Tibial artery (tissue), 4 donors: ENCODE results near the gene TMEM240.

ENCODE experiments used
- DNase-seq, 2 donors: peaks; one replicate each; pipeline ENCODE4 v3.0.0-alpha.2; 2019
- H3K27ac ChIP-seq, 2 donors: fragments of 200-600 bp; sonication (generic) in 1 of 2; 1 replicate in 1 of 2; 2 replicates in 1 of 2; pipeline ENCODE4 v1.5.1; 2018 to 2019; ENCODE audit warnings: mild to moderate bottlenecking in 1 of 2
- H3K27me3 ChIP-seq, 2 donors: fragments of 200-600 bp; sonication (generic) in 1 of 2; one replicate each; pipeline versions ENCODE4 v1.5.1 to v1.6.0; 2016 to 2019
- H3K36me3 ChIP-seq, 3 donors: fragments of 200-600 bp; sonication (generic) in 2 of 3; one replicate each; pipeline ENCODE4 v1.5.1; 2016 to 2019; ENCODE audit warnings: mild to moderate bottlenecking in 2 of 3
- H3K4me1 ChIP-seq, 4 donors: fragments of 200-600 bp; sonication (generic) in 2 of 4; 1 replicate in 3 of 4; 2 replicates in 1 of 4; pipeline ENCODE4 v1.5.1; 2016 to 2019
- H3K4me3 ChIP-seq, 2 donors: fragments of 200-600 bp; sonication (generic) in 1 of 2; 1 replicate in 1 of 2; 2 replicates in 1 of 2; pipeline ENCODE4 v1.5.1; 2018 to 2019; ENCODE audit warnings: mild to moderate bottlenecking in 2 of 2
- H3K9me3 ChIP-seq, 3 donors: fragments of 200-600 bp; sonication (generic) in 1 of 3; one replicate each; pipeline ENCODE4 v1.5.1; 2016 to 2019
- intact Hi-C: fragments of 100-400 bp; cut with DNase I; formaldehyde crosslinking; loops from one replicate; pipeline ENCODE4 v1.15.0; 2023; ENCODE audit warnings: low total_unique reads
- TF ChIP-seq, protein P1 (sequence below), 2 experiments: fragments of 200-600 bp in 1 of 2; fragments of 450-650 bp in 1 of 2; IDR thresholded peaks; one replicate each; pipeline ENCODE4 v1.5.1; 2017 to 2019; ENCODE audit warnings: antibody characterized with exemption in 2 of 2, mild to moderate bottlenecking in 1 of 2, moderate library complexity in 1 of 2

The TMEM240 gene

DNA sequence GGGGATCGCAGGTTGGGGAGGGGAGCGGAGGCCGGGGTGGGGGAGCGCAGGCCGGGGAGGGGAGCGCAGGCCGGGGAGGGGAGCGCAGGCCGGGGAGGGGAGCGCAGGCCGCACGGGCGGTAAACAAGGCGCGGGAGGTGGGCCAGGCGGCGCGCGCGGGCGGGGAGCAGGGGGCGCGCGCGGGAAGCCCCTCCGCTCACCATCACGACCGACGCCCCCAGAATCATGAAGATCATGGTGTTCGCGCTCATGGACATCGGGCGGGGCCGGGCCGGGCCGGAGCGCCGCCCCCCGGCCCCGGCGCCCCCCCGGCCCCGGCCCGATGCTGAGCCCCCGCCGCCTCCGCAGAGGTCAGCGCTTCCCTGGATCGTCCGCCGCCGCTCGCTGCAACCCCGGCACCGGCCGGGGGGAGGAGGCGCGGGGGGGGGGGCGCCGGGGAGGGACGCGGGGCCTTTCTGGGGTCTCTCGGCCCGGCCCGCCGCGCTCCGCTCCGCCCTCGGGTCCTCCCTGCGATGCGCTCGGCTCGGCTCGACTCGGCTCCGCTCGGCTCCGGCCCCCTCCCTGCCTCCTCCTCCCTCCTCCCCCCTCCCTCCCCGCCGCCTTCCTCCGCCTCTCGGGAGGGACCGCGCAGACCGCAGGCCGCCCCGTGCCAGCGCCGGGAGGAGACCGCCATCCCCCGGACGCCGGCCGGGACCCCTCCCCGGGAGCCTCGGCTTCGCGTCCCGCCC is at the start of gene TMEM240:
Gene TMEM240 (minus strand): TSS at position 535 of the 728 bp plus-strand sequence. CDS start 278 bp downstream, at position 257.
- intact Hi-C loops, result no loop called here
- H3K4me3 ChIP-seq, result peak within 1 kb of the TSS; percentile 62 to 77
- TF ChIP-seq, protein P1, sequence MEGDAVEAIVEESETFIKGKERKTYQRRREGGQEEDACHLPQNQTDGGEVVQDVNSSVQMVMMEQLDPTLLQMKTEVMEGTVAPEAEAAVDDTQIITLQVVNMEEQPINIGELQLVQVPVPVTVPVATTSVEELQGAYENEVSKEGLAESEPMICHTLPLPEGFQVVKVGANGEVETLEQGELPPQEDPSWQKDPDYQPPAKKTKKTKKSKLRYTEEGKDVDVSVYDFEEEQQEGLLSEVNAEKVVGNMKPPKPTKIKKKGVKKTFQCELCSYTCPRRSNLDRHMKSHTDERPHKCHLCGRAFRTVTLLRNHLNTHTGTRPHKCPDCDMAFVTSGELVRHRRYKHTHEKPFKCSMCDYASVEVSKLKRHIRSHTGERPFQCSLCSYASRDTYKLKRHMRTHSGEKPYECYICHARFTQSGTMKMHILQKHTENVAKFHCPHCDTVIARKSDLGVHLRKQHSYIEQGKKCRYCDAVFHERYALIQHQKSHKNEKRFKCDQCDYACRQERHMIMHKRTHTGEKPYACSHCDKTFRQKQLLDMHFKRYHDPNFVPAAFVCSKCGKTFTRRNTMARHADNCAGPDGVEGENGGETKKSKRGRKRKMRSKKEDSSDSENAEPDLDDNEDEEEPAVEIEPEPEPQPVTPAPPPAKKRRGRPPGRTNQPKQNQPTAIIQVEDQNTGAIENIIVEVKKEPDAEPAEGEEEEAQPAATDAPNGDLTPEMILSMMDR (IDR thresholded peaks at IDR 0.05), result no peak
- peak within 1 kb of the TSS; percentile 59 to 78 for H3K27ac ChIP-seq
- peak; percentile 67 to 89 for DNase-seq
- no peaks in the 10 kb centered on the region for H3K27me3 ChIP-seq
- peaks cover 0 to 27% (median 14%) of the 10 kb centered on the region in 4 donors for H3K4me1 ChIP-seq
- peaks cover 0 to 39% (median 25%) of the 10 kb centered on the region in 3 donors for H3K36me3 ChIP-seq
- H3K9me3 ChIP-seq, result no peaks in the 10 kb centered on the region

DNA sequence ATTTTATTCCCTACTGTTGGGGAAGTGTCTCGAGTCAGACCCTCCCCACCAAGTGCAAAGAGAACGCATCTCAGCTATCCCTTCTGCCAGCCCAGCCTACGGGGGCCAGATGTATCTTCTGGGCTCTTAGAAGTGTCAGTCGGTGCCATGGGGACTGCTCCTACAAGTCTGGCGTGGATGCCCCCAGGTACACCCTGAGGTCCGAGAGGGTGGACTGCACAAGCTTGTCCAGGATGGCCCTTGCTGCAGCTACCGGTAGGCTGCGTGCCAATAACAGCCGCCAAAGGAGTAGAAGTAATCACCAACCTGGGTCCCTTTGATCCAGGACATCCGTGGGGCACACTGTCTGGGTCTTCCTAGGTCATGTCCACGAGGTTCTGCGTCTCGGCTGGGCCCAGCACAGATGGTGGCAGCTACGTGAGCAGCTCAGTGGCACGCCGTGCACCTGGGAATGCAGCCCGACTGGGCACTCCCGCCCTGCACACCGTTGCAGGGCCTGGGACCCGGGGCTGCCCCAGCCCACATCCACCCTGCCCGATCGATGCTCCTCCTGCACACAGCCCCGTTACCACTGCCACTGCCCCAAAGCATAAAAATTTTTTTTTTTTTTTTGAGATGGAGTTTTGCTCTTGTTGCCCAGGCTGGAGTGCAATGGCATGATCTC is 43.1 kb upstream of the TMEM240 start:
- no peaks in the 10 kb centered on the region for H3K4me1 ChIP-seq
- peaks cover 0 to 42% of the 10 kb centered on the region in 2 donors for H3K27me3 ChIP-seq
- no peak overlapping the region for H3K4me3 ChIP-seq
- TF ChIP-seq, protein P1 (IDR thresholded peaks at IDR 0.05), result no peak
- intact Hi-C loops, result no loop called here
- H3K27ac ChIP-seq, result no peak overlapping the region
- no peaks in the 10 kb centered on the region for H3K36me3 ChIP-seq
- no peak for DNase-seq
- H3K9me3 ChIP-seq, result no peaks in the 10 kb centered on the region

DNA sequence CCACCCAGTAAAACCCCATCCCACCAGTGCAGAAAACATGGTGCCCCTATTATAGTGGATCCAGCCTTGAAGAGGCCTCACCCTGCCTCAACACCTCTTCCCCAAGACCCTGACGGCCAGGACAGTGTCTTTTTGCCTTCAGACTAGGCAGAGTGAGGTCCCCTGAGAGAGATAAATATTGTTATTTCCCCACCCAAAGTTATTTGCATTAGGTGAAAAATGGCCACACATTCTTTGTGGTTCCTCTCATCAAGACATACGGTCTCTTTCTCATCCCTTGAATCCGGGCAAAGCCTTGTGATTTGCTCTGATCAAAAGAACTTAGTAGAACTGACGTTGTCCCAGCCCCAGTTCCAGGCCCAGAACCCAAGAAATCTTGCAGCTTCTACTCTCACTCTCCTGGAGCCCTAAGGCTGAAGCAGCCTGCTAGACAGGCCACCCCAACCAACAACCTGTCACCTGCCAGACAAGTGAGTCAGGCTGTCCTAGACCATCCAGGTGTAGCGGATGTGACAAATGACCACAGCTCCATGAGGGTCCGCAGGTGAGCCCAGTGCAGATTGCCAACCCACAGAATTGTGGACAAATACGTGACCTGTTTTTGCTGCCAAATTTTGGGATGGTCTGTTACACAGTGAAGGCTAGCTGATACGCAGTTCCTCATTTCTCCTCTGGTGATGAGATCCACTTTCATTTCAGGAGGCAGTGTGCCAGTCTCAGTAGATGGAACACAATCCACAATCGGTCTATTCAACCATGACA is 42.3 kb upstream of the TMEM240 start:
- no peak overlapping the region for H3K4me3 ChIP-seq
- H3K27ac ChIP-seq, result no peak overlapping the region
- H3K27me3 ChIP-seq, result peaks cover 0 to 40% of the 10 kb centered on the region in 2 donors
- H3K9me3 ChIP-seq, result no peaks in the 10 kb centered on the region
- intact Hi-C loops, result no loop called here
- TF ChIP-seq, protein P1 (IDR thresholded peaks at IDR 0.05), result no peak
- H3K36me3 ChIP-seq, result no peaks in the 10 kb centered on the region
- no peak for DNase-seq
- no peaks in the 10 kb centered on the region for H3K4me1 ChIP-seq

DNA sequence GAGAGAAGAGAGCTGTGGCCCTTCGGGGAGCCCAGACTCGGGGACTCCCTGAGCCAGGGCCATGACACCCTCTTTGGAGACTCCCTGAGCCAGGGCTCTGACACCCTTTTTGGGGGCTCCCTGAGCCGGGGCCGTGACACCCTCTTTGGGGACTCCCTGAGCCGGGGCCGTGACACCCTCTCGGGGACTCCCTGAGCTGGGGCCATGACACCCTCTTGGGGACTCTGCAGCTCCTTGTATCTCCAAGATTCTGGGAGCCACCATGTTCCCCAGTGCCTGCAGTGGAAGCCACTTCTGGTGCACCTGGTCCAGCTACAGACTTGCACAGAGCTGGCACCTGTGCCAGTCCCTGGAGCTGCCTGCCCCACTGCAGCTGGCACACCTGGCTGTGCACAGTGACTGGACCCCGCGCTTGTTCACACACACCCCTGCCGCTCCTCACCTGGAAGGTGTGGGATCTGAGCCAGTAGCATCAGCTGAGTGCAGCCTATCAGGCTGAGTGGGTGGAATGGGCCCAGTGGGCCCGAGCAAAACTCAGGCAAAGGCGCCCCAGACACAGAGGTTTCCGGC is 38.0 kb upstream of the TMEM240 start:
- TF ChIP-seq, protein P1 (IDR thresholded peaks at IDR 0.05), result no peak
- no peak for DNase-seq
- Histone ChIP-seq H3K27ac (no peak overlapping the region), H3K36me3 (no peaks in the 10 kb centered on the region), H3K4me1 (peaks cover 0 to 11% (median 6%) of the 10 kb centered on the region in 4 donors), H3K27me3 (peaks cover 0 to 13% of the 10 kb centered on the region in 2 donors), H3K4me3 (no peak overlapping the region), H3K9me3 (no peaks in the 10 kb centered on the region)
- intact Hi-C loops, result no loop called here

DNA sequence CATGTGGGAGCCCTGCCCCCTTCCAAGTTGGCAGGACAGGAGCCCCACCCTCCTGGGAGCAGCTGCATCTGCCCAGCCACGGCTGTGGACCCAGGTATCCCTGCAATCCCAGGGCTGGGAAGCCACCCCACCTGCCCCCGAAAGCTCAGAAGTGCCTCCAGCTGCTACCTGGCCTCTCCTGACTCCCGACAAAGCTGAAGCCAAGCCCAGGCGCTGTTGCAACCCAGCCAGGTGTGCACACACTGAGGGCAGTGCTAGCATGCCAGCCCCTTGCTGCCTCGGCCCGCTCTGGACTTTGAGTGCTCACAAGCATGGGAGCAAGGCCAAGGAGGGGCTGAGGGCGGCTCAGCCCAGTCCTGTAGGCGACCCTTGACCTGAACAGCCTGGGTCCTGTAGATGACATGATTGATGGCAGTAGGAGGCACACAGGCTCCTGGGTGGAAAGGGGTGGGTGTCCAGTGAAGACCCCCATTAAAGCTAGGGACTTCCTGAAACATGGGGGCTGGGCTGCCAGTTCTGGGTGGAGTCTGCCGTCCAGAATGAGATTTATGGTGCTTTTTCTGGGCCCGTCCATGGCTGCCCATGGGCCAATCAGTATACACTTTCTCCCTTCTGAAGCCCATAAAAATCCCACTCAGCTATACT is 37.1 kb upstream of the TMEM240 start:
- Histone ChIP-seq H3K27me3 (peaks cover 0 to 9% of the 10 kb centered on the region in 2 donors), H3K27ac (no peak overlapping the region), H3K36me3 (no peaks in the 10 kb centered on the region), H3K9me3 (no peaks in the 10 kb centered on the region), H3K4me3 (no peak overlapping the region), H3K4me1 (peaks cover 0 to 21% (median 12%) of the 10 kb centered on the region in 4 donors)
- TF ChIP-seq, protein P1 (IDR thresholded peaks at IDR 0.05), result no peak
- no peak for DNase-seq
- intact Hi-C loops, result no loop called here
